ENCODE data around the gene GLTP. TPM values are rescaled to one million over a fixed set of nuclear protein-coding genes. Genes with fewer than 3 reads are reported as not detected.

GLTP gene
- total and polyA plus RNA-seq, 2 of the 4 experiments (the other 2 are of a cell fraction): 34.4 to 58.4 TPM

GRCh38 chr12:109879351-109880042, 844 bp downstream of the GLTP start:
- 0% methylated on average over 4 of the region's 13 CpGs; no CpG with 5 or more reads in 1 of the 2 experiments for WGBS, 2 experiments (ENCODE audit: extremely low coverage in 2 of 2, insufficient read length in 1 of 2)
- POLR2A ChIA-PET (ENCODE audit: unreplicated experiment): no interaction called here
- peak; percentile 1; the same call in 1 of the 2 replicates for ATAC-seq (ENCODE audit: low read depth)

More at GRCh38 chr12:109879351-109880042, 844 bp downstream of the GLTP start:
- peak overlapping the region; percentile 63 for H2BK5ac ChIP-seq (ENCODE audit: low read depth, low read length, poor library complexity, severe bottlenecking)
- peak overlapping the region; percentile 97 for H2AK9ac ChIP-seq (replicated peaks; ENCODE audit: low read depth, low read length, poor library complexity)
- peak overlapping the region; percentile 87; the same call in 2 of the 3 replicates for H2BK15ac ChIP-seq (ENCODE audit: low read depth, low read length)
- 0 out of 2 replicates have a peak overlapping the region, but pooled peaks have one; percentile 10 for H2BK20ac ChIP-seq (ENCODE audit: low read depth, low read length)
- BruUV-seq (replicated peaks): TSS peak; percentile 24
- peaks cover 24% of the 10 kb centered on the region; the same call in 1 of the 2 replicates for H4K20me1 ChIP-seq (ENCODE audit: insufficient read depth, low read length)
- H3K36me3 ChIP-seq (ENCODE audit: control insufficient read depth, insufficient read depth, low read length): no peaks in the 10 kb centered on the region
- in situ Hi-C loops (cut with MboI; ENCODE audit: low sequenced_read_pairs): no loop called here
- peak overlapping the region; percentile 50 for H3K56ac ChIP-seq (ENCODE audit: extremely low read depth, insufficient read depth, low read length)
- peak overlapping the region; percentile 7 for H2BK120ac ChIP-seq (ENCODE audit: low read depth, low read length)
- DNase-seq: no peak
- peak overlapping the region; percentile 60 for H4K5ac ChIP-seq (ENCODE audit: low read depth, low read length)
- H3K23ac ChIP-seq (ENCODE audit: low read depth, low read length): peak overlapping the region; percentile 71
- CTCF ChIA-PET: no interaction called here
- peak overlapping the region; percentile 9 for H3K18ac ChIP-seq (ENCODE audit: low read depth, low read length)
- peaks cover 29 to 54% of the 10 kb centered on the region in 2 experiments for H3K79me1 ChIP-seq (ENCODE audit: low read depth in 1 of 2, low read length in 2 of 2)
- no peaks in the 10 kb centered on the region for H3K9me3 ChIP-seq (ENCODE audit: control insufficient read depth, insufficient read depth, low read length)
- H3K27ac ChIP-seq (ENCODE audit: insufficient read depth, low read length): peak overlapping the region; percentile 71
- TF ChIP-seq POLR2A (IDR thresholded peaks at IDR 0.05; ENCODE audit: low read depth, low read length) (no peak), NFE2L2 (IDR thresholded peaks at IDR 0.05; ENCODE audit: low read depth, low read length) (no peak), FOS (IDR thresholded peaks at IDR 0.05; ENCODE audit: low read depth, low read length) (no peak), MAZ (IDR thresholded peaks at IDR 0.05; ENCODE audit: borderline replicate concordance, low read depth, low read length) (0 out of 2 replicates have a peak, but pooled peaks have one; percentile 10), CHD1 (IDR thresholded peaks at IDR 0.05; ENCODE audit: low read depth, low read length) (no peak)
- peak overlapping the region; percentile 97 for H3K4me2 ChIP-seq (ENCODE audit: low read depth, low read length)
- H4K91ac ChIP-seq (ENCODE audit: insufficient read depth, low read depth, low read length): peak overlapping the region; percentile 46; the same call in 1 of the 2 replicates
- H3K9me1 ChIP-seq (ENCODE audit: insufficient read depth, low read length): peaks cover 17% of the 10 kb centered on the region
- peak overlapping the region; percentile 51 for H3K4ac ChIP-seq (ENCODE audit: low read depth, low read length)
- H3K4me1 ChIP-seq (ENCODE audit: control insufficient read depth, insufficient read depth, low read length): peaks cover 10% of the 10 kb centered on the region
- H3K27me3 ChIP-seq (ENCODE audit: control insufficient read depth, insufficient read depth, low read length): no peaks in the 10 kb centered on the region
- dilution Hi-C loops (cut with HindIII; ENCODE audit: low sequenced_read_pairs, unreplicated experiment): no loop called here
- intact Hi-C loops (cut with micrococcal nuclease): loop anchor here (1.0 kb wide), 2 partner anchors 26 to 74 kb away; no protein-coding TSS in a partner anchor
- H3K4me3 ChIP-seq (ENCODE audit: insufficient read depth, low read depth, low read length): peak overlapping the region; percentile 76
- peak overlapping the region; percentile 96 for H2AFZ ChIP-seq (replicated peaks; ENCODE audit: low read length, poor library complexity)
- H2AK5ac ChIP-seq (ENCODE audit: low read depth, low read length): peak overlapping the region; percentile 84
- H3K14ac ChIP-seq (replicated peaks; ENCODE audit: low read depth, low read length): peak overlapping the region; percentile 71
- peak overlapping the region; percentile 44 to 75 for H4K8ac ChIP-seq (ENCODE audit: low read depth in 2 of 2, low read length in 2 of 2)
- peak overlapping the region; percentile 93 for H3K9ac ChIP-seq (ENCODE audit: low read depth, low read length)
